Measurements from ENCODE around the gene FEZF2.

- TF ChIP-seq CEBPZ (IDR thresholded peaks at IDR 0.05; ENCODE audit: borderline replicate concordance, low read depth, low read length) (no peak), POLR2AphosphoS5 (IDR thresholded peaks at IDR 0.05; ENCODE audit: control insufficient read depth, insufficient read depth, low read depth, low read length) (no peak), USF1 (CRISPR knock-in tag; IDR thresholded peaks at IDR 0.05) (no peak), REST (IDR thresholded peaks at IDR 0.05; ENCODE audit: borderline replicate concordance) (no peak), REST (CRISPR knock-in tag; IDR thresholded peaks at IDR 0.05; ENCODE audit: low read depth) (no peak), ZNF282 (CRISPR knock-in tag; IDR thresholded peaks at IDR 0.05) (no peak), CTCF (IDR thresholded peaks at IDR 0.05 in 2 of 3, conservative IDR thresholded peaks at IDR 0.05 in 1 of 3; ENCODE audit: insufficient read depth in 2 of 3, low read depth in 1 of 3, low read length in 3 of 3) (no peak), ZNF124 (CRISPR knock-in tag; IDR thresholded peaks at IDR 0.05) (no peak), MECOM (CRISPR knock-in tag; IDR thresholded peaks at IDR 0.05) (no peak), HNRNPH1 (optimal IDR thresholded peaks at IDR 0.05; ENCODE audit: low read depth, low read length) (no peak)
Observed at GRCh38 chr3:62367763-62368195, 5.6 kb downstream of the FEZF2 start.
